ENCODE results near the gene RANBP3.

- no peak for TF ChIP-seq YY1 (IDR thresholded peaks at IDR 0.05; ENCODE audit: low read depth)
- no peak for TF ChIP-seq EP300 (IDR thresholded peaks at IDR 0.05; ENCODE audit: borderline replicate concordance)
- TF ChIP-seq REST (IDR thresholded peaks at IDR 0.05; ENCODE audit: low read depth), result no peak
- no peak for TF ChIP-seq RAD21 (IDR thresholded peaks at IDR 0.05; ENCODE audit: low read depth)
- TF ChIP-seq MAX (IDR thresholded peaks at IDR 0.05), result no peak
- no peak for TF ChIP-seq CREB1 (IDR thresholded peaks at IDR 0.05; ENCODE audit: low read depth)
- no peak for TF ChIP-seq ZBTB7A (IDR thresholded peaks at IDR 0.05; ENCODE audit: low read depth)
- no peak for TF ChIP-seq EGR1 (IDR thresholded peaks at IDR 0.05)
- TF ChIP-seq TAF1 (IDR thresholded peaks at IDR 0.05; ENCODE audit: low read depth), result no peak
- TF ChIP-seq TEAD4 (IDR thresholded peaks at IDR 0.05), result no peak
These were observed 9.2 kb downstream of the RANBP3 start for GRCh38 chr19:5968431-5969373.
